GM18520 (cell line): ENCODE measurements around the gene OPCML.

ENCODE experiments used
- ATAC-seq: cut with Tn5 transposase; IDR thresholded peaks from one replicate; pipeline ENCODE4 v1.9.1; 2021; ENCODE audit not compliant: unreplicated experiment

OPCML gene

GRCh38 chr11:132908414-132908810, 623.9 kb downstream of the OPCML start:
- no peak for ATAC-seq

GRCh38 chr11:132907651-132908413, 624.5 kb downstream of the OPCML start:
- no peak for ATAC-seq

GRCh38 chr11:132904607-132905006, 627.7 kb downstream of the OPCML start:
- ATAC-seq = no peak

- ATAC-seq = no peak
Observed at GRCh38 chr11:132904091-132904490, 628.2 kb downstream of the OPCML start.

GRCh38 chr11:132901638-132902471, 630.4 kb downstream of the OPCML start:
- ATAC-seq = no peak

GRCh38 chr11:132898676-132899075, 633.6 kb downstream of the OPCML start:
- no peak for ATAC-seq

- no peak for ATAC-seq
Observed at GRCh38 chr11:132898021-132898420, 634.3 kb downstream of the OPCML start.

GRCh38 chr11:132895340-132895739, 637.0 kb downstream of the OPCML start:
- no peak for ATAC-seq

GRCh38 chr11:132894606-132895005, 637.7 kb downstream of the OPCML start:
- ATAC-seq = no peak

- no peak for ATAC-seq
Observed at GRCh38 chr11:132892876-132893275, 639.4 kb downstream of the OPCML start.

- no peak for ATAC-seq
Observed at GRCh38 chr11:132888226-132888625, 644.1 kb downstream of the OPCML start.

- no peak for ATAC-seq
Observed at GRCh38 chr11:132886335-132886734, 646.0 kb downstream of the OPCML start.

GRCh38 chr11:132883241-132883640, 649.1 kb downstream of the OPCML start:
- no peak for ATAC-seq

GRCh38 chr11:132881622-132882021, 650.7 kb downstream of the OPCML start:
- no peak for ATAC-seq

- no peak for ATAC-seq
Observed at GRCh38 chr11:132878111-132878510, 654.2 kb downstream of the OPCML start.

GRCh38 chr11:132876705-132877104, 655.6 kb downstream of the OPCML start:
- ATAC-seq = no peak

GRCh38 chr11:132876239-132876638, 656.1 kb downstream of the OPCML start:
- ATAC-seq = no peak

GRCh38 chr11:132874638-132875037, 657.7 kb downstream of the OPCML start:
- no peak for ATAC-seq

GRCh38 chr11:132873841-132874240, 658.5 kb downstream of the OPCML start:
- ATAC-seq = no peak

- ATAC-seq = no peak
Observed at GRCh38 chr11:132872211-132872610, 660.1 kb downstream of the OPCML start.

- ATAC-seq = no peak
Observed at GRCh38 chr11:132866783-132867545, 665.3 kb downstream of the OPCML start.
